ENCODE data around the gene DYRK4. TPM values are rescaled to one million over a fixed set of nuclear protein-coding genes. Genes with fewer than 3 reads are reported as not detected.
A peak's percentile ranks its signal among the peaks of the same experiment; 100 is the strongest.

The DYRK4 gene
- total and polyA plus RNA-seq, 2 of the 13 experiments (the other 11 are each of a cell fraction or from before 2014, with no cell fraction given) = 29.4 to 40.2 TPM

DNA sequence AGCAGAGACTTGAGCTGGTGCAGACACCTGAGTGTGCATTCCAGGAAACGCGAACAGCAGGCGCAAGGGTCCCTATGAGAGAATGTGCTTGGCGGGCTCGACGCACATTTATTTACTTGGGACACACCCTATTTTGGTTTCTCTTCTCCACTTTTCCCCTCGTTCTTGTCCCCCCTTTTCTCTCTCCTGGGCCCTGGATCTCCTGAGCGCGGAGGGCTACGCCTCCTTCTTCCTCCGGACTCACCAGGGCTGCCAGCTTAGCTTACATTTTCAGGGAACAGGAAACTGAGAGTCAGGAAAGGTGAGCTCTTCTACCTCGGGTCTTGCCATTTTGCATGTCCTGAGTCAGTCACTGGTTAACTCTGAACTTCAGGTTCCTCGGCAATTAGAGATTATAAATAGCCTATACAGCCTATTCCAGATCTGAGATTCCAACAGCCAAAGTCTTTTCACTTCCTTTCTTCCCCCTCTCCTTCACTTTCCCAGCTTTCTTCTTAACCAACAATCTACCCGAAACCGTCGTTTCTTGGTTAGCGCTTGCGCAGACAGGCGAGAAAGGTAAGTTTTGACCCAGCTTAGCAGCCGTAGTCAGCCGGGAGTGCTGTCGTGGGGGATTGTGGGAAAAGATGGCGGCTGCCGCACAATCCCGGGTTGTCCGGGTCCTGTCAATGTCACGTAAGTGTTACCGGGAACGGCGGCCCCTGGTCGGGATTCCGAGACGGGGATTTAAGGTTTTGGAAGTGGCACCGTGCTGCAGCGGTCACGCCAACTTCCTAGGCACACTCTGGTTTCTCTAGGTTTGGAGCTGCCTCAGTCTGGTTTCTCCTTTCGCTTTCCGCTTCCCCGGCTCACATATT is 86.7 kb downstream of the DYRK4 start, which contains the start of the genes AKAP3 and NDUFA9 (continued):
- TF ChIP-seq ZNF660 (CRISPR knock-in tag; IDR thresholded peaks at IDR 0.05; ENCODE audit: borderline replicate concordance, low read depth) (no peak), XRCC5 (optimal IDR thresholded peaks at IDR 0.05; ENCODE audit: low read length) (peak; percentile 44), ZNF337 (CRISPR knock-in tag; IDR thresholded peaks at IDR 0.05; ENCODE audit: borderline replicate concordance, low read depth) (no peak), KAT8 (CRISPR knock-in tag; IDR thresholded peaks at IDR 0.05) (peak; percentile 97), HHEX (CRISPR knock-in tag; IDR thresholded peaks at IDR 0.05) (no peak), KDM5A (IDR thresholded peaks at IDR 0.05; ENCODE audit: borderline replicate concordance, low read length) (peak; percentile 89), ARNTL (CRISPR knock-in tag; IDR thresholded peaks at IDR 0.05) (no peak), REPIN1 (CRISPR knock-in tag; IDR thresholded peaks at IDR 0.05; ENCODE audit: borderline replicate concordance, low read depth) (no peak; the same call in 1 of the 2 replicates), ZFP62 (CRISPR knock-in tag; IDR thresholded peaks at IDR 0.05) (no peak), NPAS2 (CRISPR knock-in tag; IDR thresholded peaks at IDR 0.05; ENCODE audit: borderline replicate concordance) (no peak), ZMYM2 (CRISPR knock-in tag; IDR thresholded peaks at IDR 0.05) (no peak), NCOA2 (CRISPR knock-in tag; IDR thresholded peaks at IDR 0.05) (no peak; the same call in 1 of the 2 replicates), ZBTB1 (CRISPR knock-in tag; IDR thresholded peaks at IDR 0.05; ENCODE audit: borderline replicate concordance) (no peak), ZNF468 (CRISPR knock-in tag; IDR thresholded peaks at IDR 0.05) (no peak)
- TF ChIP-seq, protein P1, sequence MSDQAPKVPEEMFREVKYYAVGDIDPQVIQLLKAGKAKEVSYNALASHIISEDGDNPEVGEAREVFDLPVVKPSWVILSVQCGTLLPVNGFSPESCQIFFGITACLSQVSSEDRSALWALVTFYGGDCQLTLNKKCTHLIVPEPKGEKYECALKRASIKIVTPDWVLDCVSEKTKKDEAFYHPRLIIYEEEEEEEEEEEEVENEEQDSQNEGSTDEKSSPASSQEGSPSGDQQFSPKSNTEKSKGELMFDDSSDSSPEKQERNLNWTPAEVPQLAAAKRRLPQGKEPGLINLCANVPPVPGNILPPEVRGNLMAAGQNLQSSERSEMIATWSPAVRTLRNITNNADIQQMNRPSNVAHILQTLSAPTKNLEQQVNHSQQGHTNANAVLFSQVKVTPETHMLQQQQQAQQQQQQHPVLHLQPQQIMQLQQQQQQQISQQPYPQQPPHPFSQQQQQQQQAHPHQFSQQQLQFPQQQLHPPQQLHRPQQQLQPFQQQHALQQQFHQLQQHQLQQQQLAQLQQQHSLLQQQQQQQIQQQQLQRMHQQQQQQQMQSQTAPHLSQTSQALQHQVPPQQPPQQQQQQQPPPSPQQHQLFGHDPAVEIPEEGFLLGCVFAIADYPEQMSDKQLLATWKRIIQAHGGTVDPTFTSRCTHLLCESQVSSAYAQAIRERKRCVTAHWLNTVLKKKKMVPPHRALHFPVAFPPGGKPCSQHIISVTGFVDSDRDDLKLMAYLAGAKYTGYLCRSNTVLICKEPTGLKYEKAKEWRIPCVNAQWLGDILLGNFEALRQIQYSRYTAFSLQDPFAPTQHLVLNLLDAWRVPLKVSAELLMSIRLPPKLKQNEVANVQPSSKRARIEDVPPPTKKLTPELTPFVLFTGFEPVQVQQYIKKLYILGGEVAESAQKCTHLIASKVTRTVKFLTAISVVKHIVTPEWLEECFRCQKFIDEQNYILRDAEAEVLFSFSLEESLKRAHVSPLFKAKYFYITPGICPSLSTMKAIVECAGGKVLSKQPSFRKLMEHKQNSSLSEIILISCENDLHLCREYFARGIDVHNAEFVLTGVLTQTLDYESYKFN (CRISPR knock-in tag; conservative IDR thresholded peaks at IDR 0.05) = peak; percentile 37; the same call in 1 of the 2 replicates
- TF ChIP-seq, protein P2, sequence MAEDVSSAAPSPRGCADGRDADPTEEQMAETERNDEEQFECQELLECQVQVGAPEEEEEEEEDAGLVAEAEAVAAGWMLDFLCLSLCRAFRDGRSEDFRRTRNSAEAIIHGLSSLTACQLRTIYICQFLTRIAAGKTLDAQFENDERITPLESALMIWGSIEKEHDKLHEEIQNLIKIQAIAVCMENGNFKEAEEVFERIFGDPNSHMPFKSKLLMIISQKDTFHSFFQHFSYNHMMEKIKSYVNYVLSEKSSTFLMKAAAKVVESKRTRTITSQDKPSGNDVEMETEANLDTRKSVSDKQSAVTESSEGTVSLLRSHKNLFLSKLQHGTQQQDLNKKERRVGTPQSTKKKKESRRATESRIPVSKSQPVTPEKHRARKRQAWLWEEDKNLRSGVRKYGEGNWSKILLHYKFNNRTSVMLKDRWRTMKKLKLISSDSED (CRISPR knock-in tag; IDR thresholded peaks at IDR 0.05) = no peak
- TF ChIP-seq, protein P3, sequence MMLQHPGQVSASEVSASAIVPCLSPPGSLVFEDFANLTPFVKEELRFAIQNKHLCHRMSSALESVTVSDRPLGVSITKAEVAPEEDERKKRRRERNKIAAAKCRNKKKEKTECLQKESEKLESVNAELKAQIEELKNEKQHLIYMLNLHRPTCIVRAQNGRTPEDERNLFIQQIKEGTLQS (CRISPR knock-in tag; IDR thresholded peaks at IDR 0.05) = no peak
- TF ChIP-seq, protein P4, sequence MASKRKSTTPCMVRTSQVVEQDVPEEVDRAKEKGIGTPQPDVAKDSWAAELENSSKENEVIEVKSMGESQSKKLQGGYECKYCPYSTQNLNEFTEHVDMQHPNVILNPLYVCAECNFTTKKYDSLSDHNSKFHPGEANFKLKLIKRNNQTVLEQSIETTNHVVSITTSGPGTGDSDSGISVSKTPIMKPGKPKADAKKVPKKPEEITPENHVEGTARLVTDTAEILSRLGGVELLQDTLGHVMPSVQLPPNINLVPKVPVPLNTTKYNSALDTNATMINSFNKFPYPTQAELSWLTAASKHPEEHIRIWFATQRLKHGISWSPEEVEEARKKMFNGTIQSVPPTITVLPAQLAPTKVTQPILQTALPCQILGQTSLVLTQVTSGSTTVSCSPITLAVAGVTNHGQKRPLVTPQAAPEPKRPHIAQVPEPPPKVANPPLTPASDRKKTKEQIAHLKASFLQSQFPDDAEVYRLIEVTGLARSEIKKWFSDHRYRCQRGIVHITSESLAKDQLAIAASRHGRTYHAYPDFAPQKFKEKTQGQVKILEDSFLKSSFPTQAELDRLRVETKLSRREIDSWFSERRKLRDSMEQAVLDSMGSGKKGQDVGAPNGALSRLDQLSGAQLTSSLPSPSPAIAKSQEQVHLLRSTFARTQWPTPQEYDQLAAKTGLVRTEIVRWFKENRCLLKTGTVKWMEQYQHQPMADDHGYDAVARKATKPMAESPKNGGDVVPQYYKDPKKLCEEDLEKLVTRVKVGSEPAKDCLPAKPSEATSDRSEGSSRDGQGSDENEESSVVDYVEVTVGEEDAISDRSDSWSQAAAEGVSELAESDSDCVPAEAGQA (IDR thresholded peaks at IDR 0.05; ENCODE audit: low read depth) = peak; percentile 83
- TF ChIP-seq, protein P4 (CRISPR knock-in tag; IDR thresholded peaks at IDR 0.05; ENCODE audit: borderline replicate concordance) = no peak
